GM18511 (cell line): ENCODE data around the gene SNX8.

Source experiments
- ATAC-seq: cut with Tn5 transposase; IDR thresholded peaks from one replicate; pipeline ENCODE4 v1.9.1; 2021; ENCODE audit warnings: mild to moderate bottlenecking, moderate library complexity; ENCODE audit not compliant: unreplicated experiment

Gene SNX8

DNA sequence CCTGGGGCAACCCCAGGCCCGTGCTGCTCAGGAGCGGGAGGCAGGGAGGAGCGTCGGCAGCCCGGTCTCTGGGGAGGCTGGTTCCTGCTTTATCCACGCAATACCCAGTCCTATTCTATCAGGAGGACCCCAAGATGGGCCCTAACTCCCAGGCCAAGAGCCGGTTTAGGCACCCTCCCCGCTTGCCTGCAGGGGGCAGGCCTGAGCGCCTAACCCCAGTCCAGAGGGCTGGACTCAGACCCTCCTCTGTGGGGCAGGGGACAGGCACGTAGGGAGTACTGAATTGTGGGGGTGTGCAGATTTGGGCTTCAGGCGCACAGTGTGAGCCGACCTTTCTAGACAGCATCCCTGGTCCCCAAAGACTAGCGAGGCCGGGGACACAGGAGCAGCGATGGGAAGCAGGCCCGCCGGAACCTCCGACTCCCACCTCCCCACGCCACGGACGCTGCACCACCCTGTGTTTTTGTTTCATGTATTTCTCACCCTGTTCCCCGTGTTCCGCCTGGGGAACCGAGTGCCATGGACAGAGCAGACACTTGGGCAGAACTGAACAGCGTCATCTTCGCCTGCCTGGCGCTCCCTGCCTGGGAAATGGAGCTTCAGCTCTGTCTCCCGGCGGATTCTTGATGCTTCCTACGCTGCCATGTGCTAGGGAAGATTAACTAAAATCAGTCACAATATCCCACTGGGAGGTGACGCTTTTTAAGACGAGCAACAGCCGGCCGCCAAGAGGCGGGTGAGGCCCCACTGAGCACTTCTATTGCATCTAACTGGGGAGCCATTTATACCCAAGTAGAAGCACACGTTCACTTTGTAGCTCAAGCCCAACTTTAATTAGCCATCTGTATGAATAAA lies 66.9 kb downstream of the SNX8 start:
- ATAC-seq, result no peak

DNA sequence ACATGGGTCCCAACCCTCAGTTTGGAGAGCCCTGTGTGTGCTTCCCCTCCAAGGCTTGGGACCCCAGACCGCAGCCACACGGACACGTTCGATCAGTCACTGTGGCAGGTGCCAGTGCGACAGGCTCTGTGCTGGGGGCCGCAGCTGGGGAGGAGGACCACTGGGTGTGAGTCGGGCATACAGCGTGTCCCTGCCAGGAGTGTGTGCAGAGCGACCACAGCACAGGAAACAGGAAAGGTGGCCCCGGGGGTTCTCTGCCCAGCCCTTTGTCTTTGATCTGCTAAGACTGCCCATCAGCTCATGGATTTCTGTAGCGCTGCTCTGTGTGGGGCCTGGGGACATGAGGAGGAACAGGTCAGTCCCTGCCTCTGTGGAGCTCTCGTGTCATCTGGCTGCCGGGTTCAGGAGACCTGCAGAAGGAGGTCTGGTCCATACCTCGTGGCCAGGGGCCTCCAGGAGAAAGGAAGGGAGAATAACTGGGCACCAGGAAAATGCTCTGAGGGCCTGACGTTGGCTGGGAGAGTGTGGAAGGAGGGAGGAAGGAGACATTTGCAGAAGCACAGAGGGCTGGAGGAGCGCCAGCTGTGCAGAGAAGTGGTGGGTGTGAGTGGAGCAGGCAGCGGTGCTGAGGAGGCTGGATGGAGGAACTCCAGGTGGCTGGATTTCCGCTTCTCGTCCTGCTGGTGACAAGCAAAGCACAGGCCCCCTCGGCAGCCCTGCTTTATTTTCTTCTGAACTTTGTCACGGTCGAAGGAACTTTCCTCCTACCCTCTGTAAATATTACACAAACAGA lies 68.2 kb downstream of the SNX8 start:
- ATAC-seq, result no peak

DNA sequence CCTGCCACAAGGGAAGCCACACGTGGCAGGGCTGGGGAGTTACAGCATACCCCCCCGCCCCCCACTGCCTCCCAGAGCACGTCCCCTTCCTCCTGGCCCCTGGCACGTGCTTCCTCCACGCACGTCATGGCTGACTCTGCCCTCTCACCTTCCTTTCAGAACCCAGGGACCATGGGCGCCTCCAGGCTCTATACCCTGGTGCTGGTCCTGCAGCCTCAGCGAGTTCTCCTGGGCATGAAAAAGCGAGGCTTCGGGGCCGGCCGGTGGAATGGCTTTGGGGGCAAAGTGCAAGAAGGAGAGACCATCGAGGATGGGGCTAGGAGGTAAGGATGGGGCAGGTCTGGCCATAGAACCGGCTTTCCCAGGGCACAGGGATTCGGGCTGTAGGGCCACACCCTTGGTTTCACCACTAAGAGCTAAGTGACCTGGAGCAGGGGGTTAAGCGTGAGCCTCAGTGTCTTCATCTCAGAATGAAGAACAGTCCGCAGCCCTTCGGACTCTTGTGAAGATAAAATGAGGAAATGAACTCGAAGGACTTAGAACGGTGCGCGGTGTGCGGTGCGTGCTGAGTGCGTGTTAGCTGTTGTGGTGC lies 69.7 kb downstream of the SNX8 start:
- no peak for ATAC-seq

DNA sequence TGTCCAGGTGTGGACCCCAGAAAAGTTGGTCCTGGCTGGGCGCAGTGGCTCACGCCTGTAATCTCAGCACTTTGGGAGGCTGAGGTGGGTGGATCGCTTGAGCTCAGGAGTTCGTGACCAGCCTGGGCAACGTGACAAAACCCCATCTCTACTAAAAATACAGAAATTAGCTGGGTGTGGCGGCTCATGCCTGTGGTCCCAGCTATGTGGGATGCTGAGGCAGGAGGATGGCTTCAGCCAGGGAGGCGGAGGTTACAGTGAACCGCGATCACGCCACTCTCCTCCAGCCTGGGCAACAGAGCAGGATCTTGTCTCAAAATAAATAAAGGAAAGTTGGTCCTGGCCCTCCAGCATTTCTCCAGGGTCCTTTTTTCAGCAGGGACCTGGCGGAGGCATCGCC lies 70.8 kb downstream of the SNX8 start:
- ATAC-seq, result no peak

DNA sequence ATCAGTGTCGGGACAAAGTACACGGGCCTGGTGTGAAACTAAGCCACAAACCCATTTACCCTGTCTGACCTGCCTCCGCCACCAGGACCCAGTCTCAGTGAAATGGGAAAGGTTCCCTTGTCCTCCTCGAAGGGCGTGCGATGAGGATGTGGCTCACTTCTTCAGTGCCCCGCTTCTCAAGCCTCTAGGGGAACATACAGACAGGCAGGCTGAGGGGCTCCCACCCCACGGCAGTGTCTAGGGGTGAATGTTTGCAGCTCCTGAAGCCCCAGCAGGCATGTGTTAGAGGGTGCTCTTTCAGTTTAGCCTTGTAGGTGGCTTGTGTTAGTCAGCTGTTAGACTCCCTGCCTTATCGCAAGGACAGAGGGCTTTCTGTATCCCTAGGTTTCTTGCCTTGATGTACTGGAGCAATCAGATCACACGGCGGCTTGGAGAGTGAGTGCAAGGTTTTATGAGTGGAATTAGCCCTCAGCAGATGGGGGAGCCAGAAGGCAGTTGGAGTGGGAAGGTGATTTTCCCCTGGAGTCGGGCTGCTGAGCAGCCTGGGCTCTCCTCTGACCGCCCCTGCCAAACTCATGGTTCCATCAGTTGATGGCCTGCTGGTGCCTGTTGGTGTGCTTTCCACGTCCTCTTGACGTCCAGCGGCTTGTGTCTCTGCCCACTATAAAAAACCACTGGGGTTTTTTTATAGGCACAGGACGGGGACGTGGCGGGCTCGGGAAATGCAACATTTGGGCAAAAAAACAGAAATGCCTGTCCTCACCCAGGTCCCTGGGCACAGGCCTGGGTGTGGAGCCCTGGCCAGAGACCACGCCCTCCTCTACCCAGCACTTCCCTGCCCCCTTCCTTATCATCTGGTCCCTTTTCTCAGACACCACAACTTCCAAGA lies 71.5 kb downstream of the SNX8 start:
- peak; percentile 32 for ATAC-seq

DNA sequence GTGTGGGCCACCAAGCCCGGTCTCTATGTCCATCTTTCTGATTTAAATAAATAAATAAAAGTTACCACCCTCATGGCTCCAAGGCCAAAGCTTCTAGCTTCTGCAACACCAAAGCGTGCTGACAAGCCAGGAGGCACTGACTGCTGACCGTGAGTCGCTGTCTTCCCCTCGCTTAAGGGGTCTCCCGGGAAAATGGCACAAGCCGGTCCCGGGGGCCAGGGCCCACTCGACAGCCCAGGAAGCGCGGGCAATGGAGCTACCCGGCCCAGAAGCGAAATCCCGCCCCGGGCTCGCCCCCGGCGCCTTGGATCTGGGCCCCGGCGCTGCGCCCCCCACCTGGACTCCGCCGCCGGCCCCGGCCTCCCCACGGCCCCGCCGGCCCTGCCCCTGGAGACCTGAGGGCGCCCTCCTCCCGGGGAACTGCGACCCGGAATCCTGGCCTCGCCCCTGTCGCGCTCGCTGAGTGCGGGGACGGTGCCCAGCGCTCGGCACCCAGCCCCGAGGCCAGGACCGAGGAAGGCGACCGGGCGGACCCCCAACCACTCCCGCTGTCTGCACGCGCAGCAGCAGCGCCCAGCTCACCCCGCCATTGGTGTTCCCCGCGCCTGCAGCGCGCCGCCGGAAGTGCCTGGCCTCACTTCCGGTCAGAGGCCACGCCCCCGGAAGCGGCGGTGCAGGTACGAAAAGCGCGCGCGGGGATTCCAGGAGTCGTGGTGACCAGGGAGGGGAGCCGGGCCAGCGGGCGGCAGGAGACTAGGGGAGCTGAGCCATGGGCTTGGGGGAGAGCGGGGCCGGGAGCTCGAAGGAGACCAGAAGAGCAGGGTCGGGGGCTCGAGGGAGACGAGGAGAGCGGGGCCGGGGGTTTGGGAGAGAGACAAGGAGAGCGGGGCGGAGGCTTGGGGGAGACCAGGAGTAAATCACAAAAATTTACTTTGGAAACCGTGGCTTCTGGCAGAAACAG lies 72.4 kb downstream of the SNX8 start, which contains the start of the genes MRM2 and NUDT1:
MRM2 (minus strand) TSS at position 626 of the 961 bp plus-strand sequence; CDS start at position 590, 36 bp downstream.
NUDT1 (plus strand) TSS at position 647 of the 961 bp plus-strand sequence. CDS start 2,349 bp downstream, outside the sequence.
- peak; percentile 78 for ATAC-seq

DNA sequence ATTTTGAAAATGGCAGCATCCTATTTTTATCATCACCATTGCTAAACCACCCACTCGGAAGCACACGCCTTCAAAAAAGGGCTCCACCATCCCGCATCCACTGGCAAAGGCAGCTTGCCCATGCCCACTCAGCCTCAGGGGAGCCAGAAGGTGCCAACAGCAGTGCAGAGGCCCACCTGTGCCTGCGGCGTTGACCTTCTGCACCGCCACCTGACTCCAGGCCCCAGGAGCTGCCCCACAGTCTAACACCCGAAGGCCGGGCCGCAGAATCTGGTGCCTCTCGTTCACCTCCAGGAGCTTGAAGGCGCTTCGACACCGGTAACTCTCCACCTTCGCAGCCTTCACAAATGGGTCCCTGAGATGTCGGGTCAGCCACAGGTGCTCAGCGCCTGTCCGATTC lies 75.0 kb downstream of the SNX8 start:
- no peak for ATAC-seq

DNA sequence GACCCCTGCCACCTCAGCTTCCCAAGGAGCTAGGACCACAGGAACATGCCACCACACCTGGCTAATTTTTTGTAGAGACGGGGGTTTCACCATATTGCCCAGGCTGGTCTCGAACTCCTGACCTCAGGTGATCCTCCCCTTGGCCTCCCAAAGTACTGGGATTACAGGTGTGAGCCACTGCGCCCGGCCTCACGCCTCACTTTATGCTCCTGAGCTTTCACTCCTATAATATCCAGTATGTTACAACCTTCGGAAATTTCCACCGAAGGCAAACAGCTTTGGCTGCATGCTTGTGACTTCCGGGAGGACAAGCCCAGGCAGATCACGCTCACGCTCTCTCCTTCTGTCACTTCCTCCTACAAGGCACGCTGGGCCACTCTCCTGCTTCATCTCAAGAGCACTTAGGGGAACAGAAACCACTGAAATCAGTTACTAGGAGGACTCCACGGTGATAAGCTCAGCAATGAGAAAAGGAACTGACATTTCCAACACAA lies 77.1 kb downstream of the SNX8 start:
- peak; percentile 66 for ATAC-seq

DNA sequence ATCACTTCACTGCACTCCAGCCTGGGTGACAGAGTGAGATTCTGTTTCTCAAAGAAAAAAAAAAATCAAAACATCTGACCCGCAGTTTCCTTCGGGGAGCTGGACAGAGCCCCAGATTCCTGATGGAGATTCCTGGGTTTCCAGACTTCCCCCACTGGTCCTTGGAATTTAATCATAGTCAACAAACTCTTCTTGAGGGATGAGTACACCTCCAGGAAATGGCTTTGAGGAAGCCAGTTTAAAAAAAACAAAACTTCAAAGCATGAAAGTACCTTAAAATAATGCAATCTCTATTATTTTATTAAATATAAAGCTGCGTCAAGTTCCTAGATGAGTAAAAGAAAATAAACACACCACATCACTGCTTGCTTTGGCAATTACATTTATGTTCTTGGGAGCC lies 80.3 kb downstream of the SNX8 start:
- ATAC-seq, result no peak

DNA sequence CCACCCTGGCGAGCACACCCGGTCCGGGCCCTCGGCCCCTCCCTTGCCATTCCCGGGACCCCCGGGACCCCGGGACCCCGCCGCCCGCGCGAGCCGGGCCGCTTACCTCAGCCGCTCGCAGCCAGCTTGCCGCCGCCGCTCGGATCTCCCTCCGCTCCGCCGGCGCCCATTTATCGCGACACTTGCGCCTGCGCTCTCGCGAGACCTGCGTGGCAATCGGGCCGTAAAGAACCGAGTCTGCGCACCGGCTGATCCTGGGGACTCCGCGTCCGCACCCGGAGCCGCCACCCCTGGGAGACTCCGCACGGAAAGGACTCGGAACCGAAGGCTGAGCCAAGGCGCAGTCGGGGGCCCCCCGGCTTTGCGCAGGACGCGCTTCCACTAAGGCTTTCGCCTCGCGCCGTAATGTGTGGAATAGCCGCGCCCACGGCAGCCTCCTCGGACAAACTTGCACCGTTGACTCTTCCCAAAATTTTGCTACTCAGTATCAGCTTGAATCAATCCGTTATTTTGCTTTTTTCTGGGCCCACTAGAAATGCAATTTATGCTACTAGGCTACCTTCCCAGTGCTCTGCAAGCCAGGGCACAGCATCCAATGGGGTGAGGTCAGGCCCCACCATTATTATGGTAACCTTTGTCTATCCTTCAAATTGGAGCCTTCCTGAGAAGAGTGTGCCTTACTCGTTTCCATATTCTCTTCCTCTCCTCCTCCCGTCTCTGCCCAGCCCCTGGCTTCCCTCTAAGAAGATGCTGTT lies 81.3 kb downstream of the SNX8 start, which contains the start of gene MAD1L1:
MAD1L1 (minus strand) TSS at position 180 of the 755 bp plus-strand sequence. CDS start 2,812 bp downstream, outside the sequence.
- peak; percentile 76 for ATAC-seq

DNA sequence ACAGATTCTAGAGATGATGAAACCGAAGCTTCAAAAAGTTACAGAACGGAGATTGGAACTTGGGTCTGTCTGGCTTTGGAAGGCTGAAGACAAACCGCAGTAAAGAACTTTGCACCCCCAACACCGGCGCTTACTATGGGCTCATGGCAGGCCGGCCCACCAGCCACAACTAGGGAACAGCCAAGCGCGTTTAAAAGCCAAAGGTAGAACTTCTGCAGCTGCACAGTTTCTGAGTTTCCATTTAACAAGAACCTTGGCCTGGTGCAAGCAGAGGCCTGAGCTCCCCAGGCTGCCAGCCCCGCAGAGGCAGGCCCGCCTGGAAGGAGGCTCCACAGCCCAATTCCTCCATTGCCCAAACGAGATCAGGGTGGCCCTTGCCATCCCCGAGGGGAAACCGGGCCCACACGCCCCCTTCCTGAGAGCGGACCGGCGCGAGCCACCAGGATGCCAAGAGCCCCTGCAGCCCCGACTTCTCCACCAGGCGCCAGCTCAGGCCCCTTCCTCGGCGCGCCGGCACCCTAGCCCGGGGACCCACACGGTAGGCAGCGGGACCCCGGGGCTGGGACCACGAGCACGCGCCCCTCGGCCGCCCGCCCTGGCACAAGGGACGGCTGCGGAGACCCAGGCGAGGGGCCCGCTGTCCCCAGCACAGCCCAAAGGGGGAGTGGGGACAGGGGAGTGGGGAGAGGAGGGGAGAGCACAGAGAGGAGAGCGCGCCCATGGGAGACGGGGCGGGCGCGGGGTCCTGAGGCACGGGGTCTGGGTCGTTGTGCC lies 82.1 kb downstream of the SNX8 start:
- peak; percentile 40 for ATAC-seq

DNA sequence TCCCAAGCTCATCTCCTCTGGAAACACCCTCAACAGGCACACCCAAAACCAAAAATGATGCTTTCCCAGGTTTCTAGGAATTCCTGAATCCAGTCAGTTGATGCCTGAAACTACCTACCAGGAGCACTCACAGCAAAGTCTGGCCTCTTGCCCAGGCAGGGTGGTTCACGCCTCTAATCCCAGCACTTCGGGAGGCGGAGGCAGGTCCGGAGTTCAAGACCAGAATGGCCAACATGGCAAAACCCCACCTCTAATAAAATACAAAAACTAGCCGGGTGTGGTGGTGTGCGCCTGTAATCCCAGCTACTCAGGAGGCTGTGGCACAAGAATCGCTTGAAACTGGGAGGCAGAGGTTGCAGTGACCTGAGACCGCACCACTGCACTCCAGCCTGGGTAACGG lies 83.4 kb downstream of the SNX8 start:
- ATAC-seq, result no peak

DNA sequence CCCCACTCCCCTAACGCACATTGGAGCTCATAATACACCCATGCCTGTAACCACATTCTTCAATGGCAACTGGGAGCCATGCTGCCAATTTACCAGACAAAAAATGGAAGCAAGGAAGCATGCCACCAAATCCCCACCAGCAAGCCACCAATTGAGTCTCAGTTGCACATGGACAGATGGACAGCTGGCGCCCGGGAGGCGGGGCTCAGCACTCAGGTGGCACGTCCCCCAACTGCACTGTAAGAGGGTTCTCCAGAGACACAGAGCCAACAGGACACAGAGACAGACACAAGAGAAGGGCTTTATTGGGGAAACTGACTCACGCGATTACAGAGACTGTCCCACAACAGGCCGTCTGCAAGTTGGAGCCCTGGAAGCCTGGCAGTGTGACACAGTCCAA lies 84.0 kb downstream of the SNX8 start:
- no peak for ATAC-seq

DNA sequence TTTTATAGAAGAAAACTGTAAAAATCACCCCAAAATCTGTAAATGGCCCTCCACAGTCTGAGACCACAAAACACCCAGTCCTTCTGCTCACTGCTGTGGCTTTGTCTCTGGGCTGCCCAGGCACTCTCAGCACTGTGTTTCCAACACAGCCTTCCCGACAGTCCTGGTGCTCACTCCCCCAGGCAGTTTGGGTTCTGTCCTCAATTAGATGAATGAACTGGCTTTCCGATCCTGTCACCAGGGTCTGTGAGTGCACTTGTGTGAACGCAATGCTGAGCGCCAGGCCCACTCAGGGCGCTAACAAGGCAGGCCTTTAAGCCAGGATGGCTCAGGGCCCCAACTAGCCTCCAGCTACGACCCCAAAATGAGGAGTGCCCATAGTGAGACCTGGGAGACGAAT lies 84.8 kb downstream of the SNX8 start:
- no peak for ATAC-seq

DNA sequence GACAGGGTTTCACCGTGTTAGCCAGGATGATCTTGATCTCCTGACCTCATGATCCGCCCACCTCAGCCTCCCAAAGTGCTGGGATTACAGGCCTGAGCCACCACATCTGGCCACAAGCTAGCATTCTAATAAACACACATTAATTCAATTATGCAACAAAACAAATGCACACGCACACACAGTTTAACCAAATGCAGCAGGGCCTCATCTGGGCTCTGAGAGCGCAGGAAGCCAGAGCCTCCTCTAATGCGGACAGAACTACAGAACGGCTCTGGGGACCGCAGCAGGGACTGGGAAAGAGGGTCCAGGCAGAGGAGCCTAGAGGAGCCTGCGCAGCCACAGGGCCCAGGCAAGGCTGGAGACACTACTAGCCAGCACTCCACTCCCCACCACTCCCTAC lies 85.3 kb downstream of the SNX8 start:
- no peak for ATAC-seq

DNA sequence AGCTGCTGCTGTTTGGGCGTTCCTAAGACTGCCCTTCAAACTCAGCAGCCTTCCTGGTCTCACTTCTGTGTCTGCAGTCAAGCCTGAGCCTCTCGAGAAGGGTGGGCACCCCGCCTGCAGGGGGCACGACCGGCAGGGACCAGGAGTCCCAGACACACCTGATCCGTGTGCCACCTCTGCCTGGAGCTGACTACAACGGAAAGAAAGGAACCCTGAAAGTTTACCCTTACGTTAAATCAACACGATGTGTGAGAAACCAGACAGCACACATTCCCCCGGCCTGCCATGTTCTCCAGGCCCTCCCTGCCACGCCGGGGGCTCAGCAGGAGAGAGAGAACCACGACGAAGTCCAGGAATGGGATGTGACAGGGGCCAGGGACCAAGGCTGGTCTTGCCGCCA lies 86.5 kb downstream of the SNX8 start:
- ATAC-seq, result no peak

DNA sequence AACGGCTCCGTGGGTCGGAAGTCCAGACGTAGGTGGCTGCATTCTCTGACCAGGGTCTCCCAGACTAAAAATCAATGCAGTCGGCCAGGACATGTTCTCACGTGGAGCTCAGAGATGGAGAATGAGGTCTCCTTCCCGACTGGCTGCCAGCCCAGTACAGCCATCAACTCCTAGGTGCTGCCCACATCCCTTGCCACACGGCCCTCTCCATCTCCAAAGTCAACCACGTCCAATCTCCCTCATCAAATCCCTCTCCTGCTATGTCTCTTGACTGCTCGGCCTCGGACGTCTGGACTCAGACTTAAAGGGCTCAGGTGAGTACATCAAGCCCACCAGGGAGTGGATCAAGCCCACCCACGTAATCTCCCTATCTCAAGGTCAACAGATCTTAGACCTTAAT lies 88.4 kb downstream of the SNX8 start:
- ATAC-seq, result no peak

DNA sequence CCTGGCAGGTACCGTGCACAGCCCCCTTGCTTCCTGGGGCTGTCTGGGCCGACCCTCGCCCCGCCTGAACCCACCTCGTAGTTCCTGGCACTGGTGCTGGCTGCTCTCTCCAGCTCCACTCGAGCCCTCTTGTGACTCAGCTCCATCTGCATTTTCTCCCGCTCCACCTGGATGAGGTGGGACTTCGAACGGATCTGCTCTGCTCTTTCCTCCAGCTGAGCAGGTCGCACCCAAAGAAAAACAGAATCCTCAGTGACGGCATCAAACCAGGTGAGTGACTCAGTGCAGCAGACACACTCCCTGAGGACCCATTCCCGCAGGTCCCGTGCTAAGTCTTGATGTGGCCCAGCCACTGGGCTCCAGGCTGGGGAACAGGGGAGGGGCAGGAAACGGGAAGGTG lies 88.9 kb downstream of the SNX8 start:
- ATAC-seq, result no peak
